GM18873 (cell line): ENCODE results near the gene ITGBL1.
A peak's percentile ranks its signal among the peaks of the same experiment; 100 is the strongest.

Experiments
- ATAC-seq: cut with Tn5 transposase; IDR thresholded peaks from one replicate; pipeline ENCODE4 v1.9.1; 2021; ENCODE audit warnings: mild to moderate bottlenecking, moderate library complexity, moderate number of reproducible peaks; ENCODE audit not compliant: unreplicated experiment, low FRiP score

Gene ITGBL1

GRCh38 chr13:101681834-101682233 lies 229.4 kb downstream of the ITGBL1 start:
- ATAC-seq: no peak

- ATAC-seq: no peak
These were observed 233.5 kb downstream of the ITGBL1 start for GRCh38 chr13:101686003-101686402.

- no peak for ATAC-seq
These were observed 238.4 kb downstream of the ITGBL1 start for GRCh38 chr13:101690871-101691270.

- no peak for ATAC-seq
These were observed 238.9 kb downstream of the ITGBL1 start for GRCh38 chr13:101691341-101691860.

- no peak for ATAC-seq
These were observed 243.5 kb downstream of the ITGBL1 start for GRCh38 chr13:101695870-101696516.

GRCh38 chr13:101697745-101698144 lies 245.3 kb downstream of the ITGBL1 start:
- no peak for ATAC-seq

- ATAC-seq: no peak
These were observed 245.9 kb downstream of the ITGBL1 start for GRCh38 chr13:101698400-101698799.

- no peak for ATAC-seq
These were observed 248.1 kb downstream of the ITGBL1 start for GRCh38 chr13:101700598-101700997.

GRCh38 chr13:101703081-101703480 lies 250.6 kb downstream of the ITGBL1 start:
- ATAC-seq: no peak

- no peak for ATAC-seq
These were observed 251.4 kb downstream of the ITGBL1 start for GRCh38 chr13:101703838-101704237.

- peak; percentile 45 for ATAC-seq
These were observed 254.2 kb downstream of the ITGBL1 start for GRCh38 chr13:101706651-101707050.

GRCh38 chr13:101707659-101708058 lies 255.2 kb downstream of the ITGBL1 start:
- no peak for ATAC-seq

- ATAC-seq: no peak
These were observed 255.6 kb downstream of the ITGBL1 start for GRCh38 chr13:101708115-101708514.

- ATAC-seq: no peak
These were observed 257.5 kb downstream of the ITGBL1 start for GRCh38 chr13:101709952-101710351.

GRCh38 chr13:101711307-101712025 lies 259.0 kb downstream of the ITGBL1 start:
- no peak for ATAC-seq

GRCh38 chr13:101712026-101712348 lies 259.5 kb downstream of the ITGBL1 start:
- no peak for ATAC-seq

- ATAC-seq: no peak
These were observed 261.7 kb downstream of the ITGBL1 start for GRCh38 chr13:101714195-101714594.

GRCh38 chr13:101717353-101717752 lies 264.9 kb downstream of the ITGBL1 start:
- ATAC-seq: no peak

GRCh38 chr13:101718496-101718895 lies 266.0 kb downstream of the ITGBL1 start:
- no peak for ATAC-seq

GRCh38 chr13:101726681-101727080 lies 274.2 kb downstream of the ITGBL1 start:
- ATAC-seq: peak; percentile 50

GRCh38 chr13:101727118-101727517 lies 274.6 kb downstream of the ITGBL1 start:
- peak; percentile 65 for ATAC-seq

GRCh38 chr13:101728021-101728420 lies 275.5 kb downstream of the ITGBL1 start:
- ATAC-seq: no peak
